Measurements from ENCODE around the gene TUBB4A. TPM values are rescaled to one million over a fixed set of nuclear protein-coding genes. Genes with fewer than 3 reads are reported as not detected.

Gene TUBB4A
- total RNA-seq, 2 experiments from 2014 or later, result 9.7 to 16.0 TPM

GRCh38 chr19:6518145-6518911 lies 16.2 kb upstream of the TUBB4A start:
- H3K9me2 ChIP-seq (ENCODE audit: insufficient read depth, low read length), result no peaks in the 10 kb centered on the region
- CTCF ChIA-PET (ENCODE audit: unreplicated experiment), result no interaction called here
- H3K4me1 ChIP-seq (ENCODE audit: insufficient read depth, low read length, poor library complexity, severe bottlenecking), result peaks cover 68% of the 10 kb centered on the region
- TF ChIP-seq CTCF (conservative IDR thresholded peaks at IDR 0.05; ENCODE audit: low read length) (no peak), EZH2phosphoT487 (IDR thresholded peaks at IDR 0.05; ENCODE audit: borderline replicate concordance, low read depth, low read length) (no peak)
- H4K20me1 ChIP-seq (ENCODE audit: insufficient read depth, low read length), result no peaks in the 10 kb centered on the region
- POLR2A ChIA-PET, result interaction anchor here (1.1 to 1.6 kb wide), 3 partner anchors 70 to 84 kb away, joined by 3 to 8 read pairs (median 7); no protein-coding TSS in a partner anchor
- peak overlapping the region; percentile 90 for H3K27ac ChIP-seq (ENCODE audit: low read depth, low read length, poor library complexity, severe bottlenecking)
- peak overlapping the region; percentile 77 for H3K4me2 ChIP-seq (ENCODE audit: low read length)
- no TSS peak for BruUV-seq (replicated peaks)
- H2AFZ ChIP-seq (ENCODE audit: low read length), result peak overlapping the region; percentile 12; the same call in 1 of the 2 replicates
- H3K4me3 ChIP-seq (ENCODE audit: low read depth, low read length, poor library complexity, severe bottlenecking), result peak overlapping the region; percentile 50
- DNase-seq (ENCODE audit: low spot score), result peak; percentile 83
- no peaks in the 10 kb centered on the region for H3K36me3 ChIP-seq (ENCODE audit: insufficient read depth, low read length)
- no peaks in the 10 kb centered on the region for H3K9me3 ChIP-seq (ENCODE audit: low read length)
- no peaks in the 10 kb centered on the region for H3K79me2 ChIP-seq (ENCODE audit: insufficient read depth, low read depth, low read length)
- intact Hi-C loops (cut with micrococcal nuclease; ENCODE audit: unreplicated experiment), result no loop called here

GRCh38 chr19:6516659-6517291 lies 14.7 kb upstream of the TUBB4A start:
- H2AFZ ChIP-seq (ENCODE audit: low read length), result peak overlapping the region; percentile 51
- no TSS peak for BruUV-seq (replicated peaks)
- intact Hi-C loops (cut with micrococcal nuclease; ENCODE audit: unreplicated experiment), result loop anchor here (1.0 to 2.0 kb wide), 5 partner anchors 74 to 347 kb away; partner anchors contain the start of gene GPR108
- H3K4me1 ChIP-seq (ENCODE audit: insufficient read depth, low read length, poor library complexity, severe bottlenecking), result peaks cover 53% of the 10 kb centered on the region
- H3K4me3 ChIP-seq (ENCODE audit: low read depth, low read length, poor library complexity, severe bottlenecking), result peak overlapping the region; percentile 70
- peak; percentile 100 for TF ChIP-seq CTCF (conservative IDR thresholded peaks at IDR 0.05; ENCODE audit: low read length)
- TF ChIP-seq EZH2phosphoT487 (IDR thresholded peaks at IDR 0.05; ENCODE audit: borderline replicate concordance, low read depth, low read length), result no peak
- H3K9me3 ChIP-seq (ENCODE audit: low read length), result no peaks in the 10 kb centered on the region
- H3K79me2 ChIP-seq (ENCODE audit: insufficient read depth, low read depth, low read length), result no peaks in the 10 kb centered on the region
- no peaks in the 10 kb centered on the region for H3K9me2 ChIP-seq (ENCODE audit: insufficient read depth, low read length)
- no peaks in the 10 kb centered on the region for H3K36me3 ChIP-seq (ENCODE audit: insufficient read depth, low read length)
- H3K4me2 ChIP-seq (ENCODE audit: low read length), result peak overlapping the region; percentile 77
- ChIA-PET CTCF (ENCODE audit: unreplicated experiment) (interaction anchor here (0.6 kb wide), 1 partner anchor 89 kb away, joined by 3 read pairs; no protein-coding TSS in a partner anchor), POLR2A (interaction anchor here (0.6 to 1.6 kb wide), 9 partner anchors 14 to 114 kb away, joined by 3 to 8 read pairs (median 4); partner anchors contain the start of gene TNFSF9)
- H3K27ac ChIP-seq (ENCODE audit: low read depth, low read length, poor library complexity, severe bottlenecking), result peak overlapping the region; percentile 90
- peak; percentile 98 for DNase-seq (ENCODE audit: low spot score)
- no peaks in the 10 kb centered on the region for H4K20me1 ChIP-seq (ENCODE audit: insufficient read depth, low read length)
